Measurements from ENCODE around the gene RNF212. TPM values are rescaled to one million over a fixed set of nuclear protein-coding genes. Genes with fewer than 3 reads are reported as not detected.

The RNF212 gene
- total RNA-seq, 1 donor: 3.0 TPM

GRCh38 chr4:1080961-1081688 is 32.2 kb downstream of the RNF212 start:
- no peak for DNase-seq (ENCODE audit: low read depth)
- no peak overlapping the region for H3K4me3 ChIP-seq (ENCODE audit: low read depth, low read length)
- TF ChIP-seq CTCF (IDR thresholded peaks at IDR 0.05; ENCODE audit: insufficient read depth, low read depth, low read length): no peak

- no peak for TF ChIP-seq CTCF (IDR thresholded peaks at IDR 0.05; ENCODE audit: insufficient read depth, low read depth, low read length)
These were observed 32.9 kb downstream of the RNF212 start for GRCh38 chr4:1080432-1080831.

GRCh38 chr4:1079711-1080265 is 33.6 kb downstream of the RNF212 start:
- H3K4me3 ChIP-seq (ENCODE audit: low read depth, low read length): no peak overlapping the region
- TF ChIP-seq CTCF (IDR thresholded peaks at IDR 0.05; ENCODE audit: insufficient read depth, low read depth, low read length): no peak
- no peak for DNase-seq (ENCODE audit: low read depth)

More at GRCh38 chr4:1080432-1080831, 32.9 kb downstream of the RNF212 start:
- no peak overlapping the region for H3K4me3 ChIP-seq (ENCODE audit: low read depth, low read length)
- no peak for DNase-seq (ENCODE audit: low read depth)

GRCh38 chr4:1078490-1078889 is 34.9 kb downstream of the RNF212 start:
- no peak for DNase-seq (ENCODE audit: low read depth)
- no peak for TF ChIP-seq CTCF (IDR thresholded peaks at IDR 0.05; ENCODE audit: insufficient read depth, low read depth, low read length)
- H3K4me3 ChIP-seq (ENCODE audit: low read depth, low read length): no peak overlapping the region

GRCh38 chr4:1077711-1078477 is 35.5 kb downstream of the RNF212 start:
- no peak for TF ChIP-seq CTCF (IDR thresholded peaks at IDR 0.05; ENCODE audit: insufficient read depth, low read depth, low read length)
- H3K4me3 ChIP-seq (ENCODE audit: low read depth, low read length): no peak overlapping the region
- no peak for DNase-seq (ENCODE audit: low read depth)

GRCh38 chr4:1075809-1076699 is 37.3 kb downstream of the RNF212 start:
- DNase-seq (ENCODE audit: low read depth): no peak
- H3K4me3 ChIP-seq (ENCODE audit: low read depth, low read length): no peak overlapping the region
- TF ChIP-seq CTCF (IDR thresholded peaks at IDR 0.05; ENCODE audit: insufficient read depth, low read depth, low read length): no peak

All from fibroblast of villous mesenchyme (primary cell).